Activated CD4-positive, alpha-beta T cell treated with anti-CD3 and anti-CD28 coated beads, Interleukin-2, amount 50 U/mL, for 1 hour (primary cell): ENCODE results near the gene ZNF85.
A peak's percentile ranks its signal among the peaks of the same experiment; 100 is the strongest.
"Not testable (repeated sequence)": the region's sequence is repeated elsewhere in the genome, so short reads cannot be mapped to it uniquely, and the experiment has no call there.

Experiments
- DNase-seq: peaks from one replicate; pipeline ENCODE4 v3.0.0-alpha.2; 2020

Gene ZNF85

DNA sequence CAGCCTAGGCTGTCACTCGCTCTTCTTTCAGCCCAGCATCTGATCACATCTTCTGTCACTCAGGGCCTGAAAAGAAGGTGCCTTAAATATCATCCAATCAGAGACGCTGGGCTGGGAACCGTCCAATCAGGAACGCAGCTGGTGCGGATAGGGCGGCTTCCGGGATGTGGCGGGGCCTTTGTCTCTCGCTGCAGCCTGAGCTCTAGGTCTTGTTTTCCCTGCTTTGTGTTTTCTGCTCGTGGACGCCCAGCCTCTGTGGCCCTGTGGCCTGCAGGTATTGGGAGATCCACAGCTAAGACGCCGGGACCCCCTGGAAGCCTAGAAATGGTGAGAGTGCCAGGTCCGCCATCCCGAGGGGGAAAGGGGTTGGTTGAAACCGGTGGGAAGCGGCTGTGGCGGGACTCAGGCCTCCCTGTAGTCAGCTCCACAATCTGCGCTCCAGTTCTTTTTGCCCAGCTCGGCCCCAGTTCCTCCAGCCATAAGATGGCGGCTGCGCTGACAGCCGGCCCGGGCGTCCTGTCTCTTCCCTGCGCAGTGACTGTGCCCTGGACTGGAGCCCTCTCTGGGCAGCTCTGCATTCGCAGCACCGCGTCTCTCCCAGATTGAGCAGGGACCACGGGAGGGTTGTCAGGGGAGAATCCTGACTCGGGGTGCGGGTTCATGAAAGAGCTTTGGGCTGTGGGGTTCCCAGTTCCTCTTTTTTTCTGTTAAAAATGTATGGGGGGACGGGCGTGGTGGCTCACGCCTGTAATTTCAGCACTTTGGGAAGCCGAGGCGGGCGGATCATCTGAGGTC is at the start of gene ZNF85:
ZNF85 (plus strand) TSS at position 175 of the 795 bp plus-strand sequence; CDS start at position 325, 150 bp downstream.
- peak; percentile 85 for DNase-seq

DNA sequence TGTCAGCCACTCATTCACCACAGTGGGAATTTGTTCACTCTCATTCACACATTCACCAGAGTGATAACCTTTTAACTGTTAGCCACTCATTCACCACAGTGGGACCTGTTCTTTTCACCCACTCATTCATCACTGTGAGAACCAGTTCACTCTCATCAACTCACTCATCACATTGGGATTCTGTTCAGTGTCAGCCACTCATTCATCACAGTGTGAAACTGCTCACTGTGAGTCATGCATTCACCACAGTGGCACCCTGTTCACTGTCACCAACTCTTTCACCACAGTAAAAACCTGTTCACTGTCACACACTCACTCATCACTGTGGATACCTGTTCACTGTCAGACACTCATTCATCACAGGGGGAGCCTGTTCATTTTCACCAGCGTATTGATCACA is 43.5 kb upstream of the ZNF85 start:
- no peak for DNase-seq

DNA sequence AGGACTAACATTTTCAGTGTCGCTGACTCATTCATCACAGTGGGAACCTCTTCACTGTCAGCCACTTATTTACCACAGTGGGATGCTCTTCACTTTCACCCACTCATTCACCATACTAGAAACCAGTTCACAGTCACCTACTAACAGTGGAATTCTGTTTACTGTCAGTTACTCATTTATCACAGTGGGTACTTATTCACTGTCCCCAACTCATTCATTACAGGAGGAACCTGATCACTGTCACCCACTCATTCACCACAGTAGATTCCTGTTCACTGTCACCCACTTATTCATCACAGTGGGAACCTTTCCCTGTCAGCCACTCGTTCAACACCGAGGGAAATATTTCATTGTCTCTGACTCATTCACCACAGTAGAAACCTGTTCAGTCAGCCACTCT is 10.1 kb upstream of the ZNF85 start:
- no peak for DNase-seq

DNA sequence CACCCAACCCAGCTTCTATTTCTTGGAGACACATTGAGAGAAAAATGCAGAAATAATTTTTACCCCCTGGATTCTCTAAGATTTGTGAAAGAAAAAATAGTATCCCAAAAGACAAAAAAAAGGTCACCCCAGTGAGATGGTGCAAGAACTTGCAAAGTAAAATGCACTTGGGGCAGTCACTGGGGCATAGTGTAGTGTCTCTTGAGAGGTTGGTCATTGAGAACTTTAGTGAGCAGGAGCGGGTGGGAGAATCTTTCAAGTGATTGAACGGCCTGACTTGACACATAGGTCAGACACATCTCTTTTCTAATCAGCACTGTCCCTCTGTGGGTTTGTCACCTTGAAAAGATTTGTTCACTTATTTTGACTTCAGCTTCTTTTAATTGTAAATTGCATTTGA is 2.4 kb downstream of the ZNF85 start:
- DNase-seq, result no peak

DNA sequence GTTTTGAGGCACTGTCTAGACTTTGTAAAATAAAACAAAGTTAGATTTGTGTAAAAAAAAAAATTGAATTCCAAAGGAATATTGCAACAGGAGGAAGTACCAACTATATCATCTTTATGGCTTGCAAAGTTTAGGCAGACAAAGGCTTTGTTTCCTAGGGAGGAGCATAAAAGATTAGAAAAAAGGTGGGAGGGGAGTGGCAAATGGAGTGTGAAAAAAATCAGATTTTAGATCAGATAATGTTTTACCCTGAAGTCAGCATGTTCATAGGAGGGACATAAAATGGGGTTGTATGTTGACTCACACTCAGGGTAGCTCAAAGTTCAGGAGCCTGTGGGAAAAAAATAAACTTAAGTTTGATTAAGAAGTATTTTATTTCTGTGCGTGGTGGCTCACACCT is 3.7 kb downstream of the ZNF85 start:
- no peak for DNase-seq

DNA sequence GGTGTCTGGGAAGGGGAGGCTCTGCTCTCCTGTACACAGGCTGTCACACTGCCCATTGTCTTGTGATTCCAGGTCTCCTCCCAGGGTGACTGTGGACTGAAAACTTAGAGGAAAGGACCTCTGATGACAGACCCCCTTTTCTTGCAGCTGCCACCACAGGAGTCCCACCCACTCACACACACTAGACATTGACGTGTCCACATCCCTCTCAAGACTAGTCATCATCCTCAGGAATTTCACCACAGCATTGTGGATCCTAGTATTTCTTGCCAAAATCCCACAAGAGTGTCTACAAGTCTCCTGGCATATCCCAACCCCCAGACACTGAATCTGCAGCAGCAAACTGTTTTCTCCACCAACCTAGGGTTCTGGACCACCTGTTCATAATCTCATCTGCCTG is 5.3 kb downstream of the ZNF85 start:
- DNase-seq, result no peak

DNA sequence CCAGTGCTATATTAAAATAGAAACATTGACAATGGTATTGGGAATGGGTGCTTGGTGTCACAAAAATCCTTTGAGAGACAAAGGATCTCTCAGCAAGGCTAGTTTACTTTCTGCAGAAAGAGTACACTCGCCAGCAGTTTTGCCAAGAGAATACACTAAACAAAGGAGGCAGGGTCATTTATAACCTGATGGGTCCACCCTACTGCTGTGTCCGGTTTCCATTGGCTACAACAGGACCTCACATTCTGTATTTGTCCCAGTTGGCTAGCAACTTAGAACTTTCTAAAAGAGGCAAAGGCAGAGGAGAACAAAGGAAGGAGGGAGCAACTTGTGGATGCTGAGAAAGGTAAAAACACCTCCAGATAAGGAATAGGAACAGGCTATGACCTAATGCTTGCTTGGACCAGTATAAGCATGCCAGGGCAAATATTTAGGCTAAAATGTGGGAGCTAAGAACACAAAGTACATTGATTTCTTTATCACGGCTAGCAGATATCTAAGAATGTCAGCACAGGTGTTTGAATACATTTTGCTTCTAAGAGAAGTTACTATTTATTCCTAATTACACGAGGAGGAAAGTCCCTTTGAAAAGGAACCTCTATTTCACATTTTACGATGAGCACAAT is 13.4 kb downstream of the ZNF85 start:
- not testable (repeated sequence) for DNase-seq

DNA sequence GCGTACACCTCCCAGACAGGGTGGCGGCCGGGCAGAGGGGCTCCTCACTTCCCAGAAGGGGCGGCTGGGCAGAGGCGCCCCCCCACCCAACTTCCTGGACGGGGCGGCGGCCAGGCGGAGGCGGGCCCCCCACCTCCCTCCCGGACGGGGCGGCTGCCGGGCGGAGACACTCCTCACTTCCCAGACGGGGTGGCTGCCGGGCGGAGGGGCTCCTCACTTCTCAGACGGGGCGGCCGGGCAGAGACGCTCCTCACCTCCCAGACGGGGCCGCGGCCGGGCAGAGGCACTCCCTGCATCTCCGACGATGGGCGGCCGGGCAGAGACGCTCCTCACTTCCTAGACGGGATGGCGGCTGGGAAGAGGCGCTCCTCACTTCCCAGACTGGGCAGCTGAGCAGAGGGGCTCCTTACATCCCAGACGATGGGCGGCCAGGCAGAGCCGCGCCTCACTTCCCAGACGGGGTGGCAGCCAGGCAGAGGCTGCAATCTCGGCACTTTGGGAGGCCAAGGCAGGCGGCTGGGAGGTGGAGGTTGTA is 29.6 kb downstream of the ZNF85 start:
- DNase-seq, result not testable (repeated sequence)

DNA sequence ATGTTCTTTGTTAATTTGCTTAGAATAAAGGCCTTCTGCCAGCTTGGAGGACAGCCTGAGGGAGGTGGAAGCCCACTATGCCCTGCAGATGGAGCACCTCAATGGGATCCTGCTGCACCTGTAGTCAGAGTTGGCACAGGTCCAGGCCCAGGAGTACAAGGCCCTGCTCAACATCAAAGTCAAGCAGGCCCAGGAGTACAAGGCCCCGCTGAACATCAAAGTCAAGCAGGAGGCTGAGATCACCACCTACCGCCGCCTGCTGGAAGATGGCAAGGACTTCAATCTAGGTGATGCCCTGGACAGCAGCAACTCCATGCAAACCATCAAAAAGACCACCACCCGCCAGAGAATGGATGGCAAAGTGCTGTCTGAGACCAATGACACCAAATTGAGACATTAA is 41.7 kb downstream of the ZNF85 start:
- no peak for DNase-seq

DNA sequence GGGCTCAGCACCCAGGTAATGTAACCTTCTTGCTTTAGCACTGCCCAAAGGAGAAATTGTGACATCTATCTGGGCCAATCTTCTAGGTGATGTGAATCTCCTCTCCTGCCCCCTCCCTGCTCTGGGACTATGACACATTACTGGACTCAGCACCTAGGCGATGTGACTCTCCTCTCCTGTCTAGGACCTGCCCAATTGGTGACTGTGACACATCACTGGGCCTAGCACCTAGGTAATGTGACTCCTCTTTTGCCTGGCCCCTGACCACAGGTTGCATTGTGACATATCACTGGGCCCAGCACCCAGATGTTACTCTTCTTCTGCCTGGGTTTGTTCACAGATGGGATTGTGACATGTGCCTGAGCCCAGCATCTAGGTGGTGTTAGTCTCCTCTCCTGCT is 45.0 kb downstream of the ZNF85 start:
- no peak for DNase-seq

DNA sequence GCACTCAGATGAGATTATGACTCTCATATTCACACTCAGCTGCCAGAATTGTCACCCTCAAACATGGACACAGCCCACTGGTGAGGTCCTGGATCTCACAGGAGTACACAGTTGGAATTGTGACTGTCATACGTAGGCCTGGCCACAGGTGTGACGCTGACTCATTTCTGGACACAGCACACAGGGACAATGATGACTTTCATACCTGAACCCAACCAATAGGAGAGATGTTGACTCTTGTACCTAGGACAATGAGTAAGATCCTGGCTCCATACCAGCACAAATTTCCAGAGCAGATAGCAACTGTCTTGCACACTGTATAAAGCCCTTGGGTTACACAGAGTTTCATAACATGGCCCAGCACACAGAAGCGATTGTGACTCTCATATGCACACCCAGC is 46.4 kb downstream of the ZNF85 start:
- DNase-seq, result no peak

DNA sequence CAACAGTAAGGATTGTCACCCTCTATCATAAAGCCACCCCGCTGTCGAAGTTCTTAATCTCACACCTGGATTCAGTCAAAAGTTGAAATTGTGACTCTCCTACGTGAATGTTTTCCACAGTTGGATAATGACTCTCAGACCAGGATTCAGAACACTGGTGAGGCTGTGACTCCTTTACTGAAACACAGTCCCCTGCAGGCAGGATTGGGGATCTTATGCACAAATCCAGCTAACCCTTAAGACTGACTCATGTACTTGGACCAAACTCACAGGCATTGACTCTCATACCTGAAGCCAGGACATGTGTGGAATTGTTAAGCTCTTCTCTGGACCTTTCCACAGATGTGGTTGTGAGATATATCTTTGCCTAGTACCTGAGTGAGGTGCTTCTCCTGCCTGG is 46.8 kb downstream of the ZNF85 start:
- DNase-seq, result no peak

DNA sequence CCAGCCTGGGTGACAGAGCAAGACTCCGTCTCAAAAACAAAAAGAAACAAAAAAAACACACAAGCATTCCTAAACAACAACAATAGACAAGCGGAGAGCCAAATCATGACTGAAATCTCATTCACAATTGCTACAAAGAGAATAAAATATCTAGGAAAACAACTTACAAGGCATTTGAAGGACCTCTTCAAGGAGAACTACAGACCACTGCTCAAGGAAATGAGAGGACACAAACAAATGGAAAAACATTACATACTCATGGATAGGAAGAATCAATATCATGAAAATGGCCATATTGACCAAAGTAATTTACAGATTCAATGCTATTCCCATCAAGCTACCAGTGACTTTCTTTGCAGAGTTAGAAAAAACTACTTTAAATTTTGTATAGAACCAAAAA is 69.7 kb downstream of the ZNF85 start:
- not testable (repeated sequence) for DNase-seq

DNA sequence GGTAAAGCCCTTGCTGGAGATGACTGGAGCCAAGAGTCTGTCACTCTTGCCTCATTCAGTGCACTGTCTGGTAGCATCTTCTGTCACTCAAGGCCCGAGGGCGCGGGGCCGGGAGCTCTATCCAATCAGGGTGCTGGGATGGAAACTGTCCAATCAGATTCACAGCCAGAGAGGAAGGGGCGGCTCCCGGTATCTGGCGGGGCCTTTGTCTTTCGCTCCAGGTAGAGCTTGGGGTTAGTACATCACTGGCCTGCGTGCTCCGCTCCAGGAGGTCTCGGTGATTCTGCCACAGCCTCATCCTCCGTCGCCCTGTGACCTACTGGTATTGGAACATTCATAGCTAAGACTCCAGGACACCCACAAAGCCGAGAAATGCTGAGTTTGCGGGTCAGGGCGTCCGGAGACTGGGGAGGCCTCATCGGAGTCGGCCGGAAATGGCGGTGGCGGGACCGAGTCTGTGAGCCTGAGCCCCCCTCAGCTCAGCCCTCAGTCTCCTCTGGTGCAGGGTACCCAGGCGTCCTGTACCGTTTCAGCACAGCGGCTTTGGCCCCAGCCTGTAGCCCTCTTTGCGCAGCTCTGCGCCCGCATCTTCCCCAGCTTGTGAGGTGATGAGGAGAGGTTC is 76.8 kb downstream of the ZNF85 start:
- peak; percentile 78 for DNase-seq
